Peyer's patch (tissue), 4 donors: Measurements from ENCODE around the gene UBE2E2. TPM values are rescaled to one million over a fixed set of nuclear protein-coding genes. Genes with fewer than 3 reads are reported as not detected.

Experiments
- DNase-seq, 3 donors: peaks; one replicate each; pipeline ENCODE4 v3.0.0-alpha.2; 2017 to 2019
- H3K27ac ChIP-seq, 4 donors: fragments of 200-600 bp; sonication (generic); one replicate each; pipeline ENCODE4 v1.5.1; 2016 to 2019
- H3K27me3 ChIP-seq, 2 donors: fragments of 200-600 bp; sonication (generic); one replicate each; pipeline ENCODE4 v1.5.1; 2019
- H3K36me3 ChIP-seq, 3 donors: fragments of 200-600 bp; sonication (generic); one replicate each; pipeline ENCODE4 v1.5.1; 2016 to 2019
- H3K4me1 ChIP-seq, 4 donors: fragments of 200-600 bp; sonication (generic); one replicate each; pipeline ENCODE4 v1.5.1; 2016 to 2019
- H3K4me3 ChIP-seq, 4 donors: fragments of 200-600 bp; sonication (generic); 1 replicate in 3 of 4; 2 replicates in 1 of 4; pipeline ENCODE4 v1.5.1; 2016 to 2019; ENCODE audit warnings: mild to moderate bottlenecking in 1 of 4
- H3K9me3 ChIP-seq, 4 donors: fragments of 200-600 bp; sonication (generic); one replicate each; pipeline ENCODE4 v1.5.1; 2016 to 2019; ENCODE audit warnings: mild to moderate bottlenecking in 1 of 4
- POLR2A ChIP-seq, 2 donors: fragments of 450-650 bp; IDR thresholded peaks; one replicate each; pipeline ENCODE4 v1.5.1; 2017; ENCODE audit warnings: antibody characterized with exemption in 2 of 2, mild to moderate bottlenecking in 2 of 2, moderate library complexity in 2 of 2
- total RNA-seq, 4 donors: library from RNA; depleted of rRNA; stranded (reverse); fragments of >200 nt; gene quantifications; one replicate each; pipeline ENCODE4 v1.1.0, GENCODE V29; 2016
- TF ChIP-seq, protein P1 (sequence below), 6 experiments: fragments of 450-650 bp in 4 of 6; fragments of 200-600 bp in 2 of 6; sonication (generic) in 1 of 6; IDR thresholded peaks; one replicate each; pipeline ENCODE4 v1.5.1; 2017 to 2019; ENCODE audit warnings: antibody characterized with exemption in 6 of 6, mild to moderate bottlenecking in 3 of 6, moderate library complexity in 1 of 6

UBE2E2 gene
- total RNA-seq, 4 donors from 2014 or later, result 0.70 to 37.1 (median 20.8) TPM

DNA sequence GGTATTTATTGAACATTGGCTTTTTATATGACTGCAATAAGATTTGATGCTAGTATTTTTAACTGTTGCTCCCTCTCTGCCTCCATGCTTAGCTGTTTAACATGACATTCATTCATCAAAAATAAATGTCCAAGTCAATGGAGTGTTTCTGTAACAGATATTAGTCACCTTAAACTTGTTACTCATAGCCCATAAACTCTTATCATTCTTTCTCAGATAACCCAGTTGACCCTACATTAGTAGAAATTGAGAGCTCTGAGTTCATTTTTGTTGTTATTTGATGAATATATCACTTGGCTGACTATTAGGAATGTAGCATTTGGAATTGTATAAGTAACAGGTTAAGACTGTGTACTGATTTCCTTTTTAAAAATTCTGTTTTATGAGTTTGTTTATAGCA, 201.1 kb downstream of the UBE2E2 start:
- Histone ChIP-seq H3K4me1 (peaks cover 0 to 3% (median 0%) of the 10 kb centered on the region in 4 donors), H3K27ac (no peak overlapping the region), H3K36me3 (no peaks in the 10 kb centered on the region), H3K9me3 (no peaks in the 10 kb centered on the region), H3K27me3 (no peaks in the 10 kb centered on the region), H3K4me3 (no peak overlapping the region)
- DNase-seq, result no peak
- TF ChIP-seq, protein P1, sequence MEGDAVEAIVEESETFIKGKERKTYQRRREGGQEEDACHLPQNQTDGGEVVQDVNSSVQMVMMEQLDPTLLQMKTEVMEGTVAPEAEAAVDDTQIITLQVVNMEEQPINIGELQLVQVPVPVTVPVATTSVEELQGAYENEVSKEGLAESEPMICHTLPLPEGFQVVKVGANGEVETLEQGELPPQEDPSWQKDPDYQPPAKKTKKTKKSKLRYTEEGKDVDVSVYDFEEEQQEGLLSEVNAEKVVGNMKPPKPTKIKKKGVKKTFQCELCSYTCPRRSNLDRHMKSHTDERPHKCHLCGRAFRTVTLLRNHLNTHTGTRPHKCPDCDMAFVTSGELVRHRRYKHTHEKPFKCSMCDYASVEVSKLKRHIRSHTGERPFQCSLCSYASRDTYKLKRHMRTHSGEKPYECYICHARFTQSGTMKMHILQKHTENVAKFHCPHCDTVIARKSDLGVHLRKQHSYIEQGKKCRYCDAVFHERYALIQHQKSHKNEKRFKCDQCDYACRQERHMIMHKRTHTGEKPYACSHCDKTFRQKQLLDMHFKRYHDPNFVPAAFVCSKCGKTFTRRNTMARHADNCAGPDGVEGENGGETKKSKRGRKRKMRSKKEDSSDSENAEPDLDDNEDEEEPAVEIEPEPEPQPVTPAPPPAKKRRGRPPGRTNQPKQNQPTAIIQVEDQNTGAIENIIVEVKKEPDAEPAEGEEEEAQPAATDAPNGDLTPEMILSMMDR (IDR thresholded peaks at IDR 0.05), result no peak
- no peak for TF ChIP-seq POLR2A (IDR thresholded peaks at IDR 0.05)

DNA sequence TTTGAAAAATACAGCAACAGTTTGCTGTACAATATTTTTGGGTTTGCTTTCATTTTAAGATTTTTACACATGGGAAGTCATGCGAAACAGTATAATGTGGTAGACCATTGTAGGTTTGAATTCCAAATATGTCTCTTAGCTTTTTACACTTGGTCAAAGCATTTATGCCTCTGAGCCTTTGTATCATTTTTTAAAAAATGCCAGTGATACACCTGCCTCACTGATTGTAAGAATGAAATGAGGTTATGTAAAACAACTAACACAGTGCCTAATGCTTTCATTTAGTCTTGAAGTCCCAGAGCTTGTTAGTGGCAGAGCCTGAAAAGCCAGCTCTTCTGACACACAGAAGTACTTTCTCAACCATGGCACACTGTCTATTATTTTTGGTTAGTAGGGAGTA, 202.0 kb downstream of the UBE2E2 start:
- no peak overlapping the region for H3K4me3 ChIP-seq
- no peaks in the 10 kb centered on the region for H3K27me3 ChIP-seq
- H3K4me1 ChIP-seq, result peaks cover 0 to 3% (median 0%) of the 10 kb centered on the region in 4 donors
- TF ChIP-seq, protein P1 (IDR thresholded peaks at IDR 0.05), result no peak
- no peak for TF ChIP-seq POLR2A (IDR thresholded peaks at IDR 0.05)
- no peak for DNase-seq
- no peaks in the 10 kb centered on the region for H3K36me3 ChIP-seq
- H3K9me3 ChIP-seq, result no peaks in the 10 kb centered on the region
- no peak overlapping the region for H3K27ac ChIP-seq

DNA sequence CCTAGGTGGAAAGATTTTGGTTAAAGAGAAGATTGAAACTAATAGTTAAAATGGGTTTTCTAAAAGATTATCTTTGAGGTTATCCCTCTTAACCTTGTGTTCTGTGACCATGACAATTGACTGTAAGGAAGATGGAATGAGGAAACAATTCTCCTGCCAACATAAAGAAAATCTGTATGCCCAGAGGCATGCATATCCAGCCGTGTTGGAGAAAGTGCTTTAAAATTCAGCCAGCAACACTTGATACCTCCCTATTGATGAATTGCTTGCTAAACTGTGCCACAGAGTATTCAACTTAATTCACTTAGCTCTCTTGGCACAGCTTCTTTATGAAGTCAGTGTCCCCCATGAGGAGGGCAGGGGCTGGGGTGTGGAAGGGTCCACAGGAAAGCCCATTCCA, 203.5 kb downstream of the UBE2E2 start:
- Histone ChIP-seq H3K4me1 (peaks cover 0 to 3% (median 0%) of the 10 kb centered on the region in 4 donors), H3K4me3 (no peak overlapping the region), H3K36me3 (no peaks in the 10 kb centered on the region), H3K27me3 (no peaks in the 10 kb centered on the region), H3K9me3 (no peaks in the 10 kb centered on the region), H3K27ac (no peak overlapping the region)
- no peak for DNase-seq
- TF ChIP-seq, protein P1 (IDR thresholded peaks at IDR 0.05), result no peak
- TF ChIP-seq POLR2A (IDR thresholded peaks at IDR 0.05), result no peak

DNA sequence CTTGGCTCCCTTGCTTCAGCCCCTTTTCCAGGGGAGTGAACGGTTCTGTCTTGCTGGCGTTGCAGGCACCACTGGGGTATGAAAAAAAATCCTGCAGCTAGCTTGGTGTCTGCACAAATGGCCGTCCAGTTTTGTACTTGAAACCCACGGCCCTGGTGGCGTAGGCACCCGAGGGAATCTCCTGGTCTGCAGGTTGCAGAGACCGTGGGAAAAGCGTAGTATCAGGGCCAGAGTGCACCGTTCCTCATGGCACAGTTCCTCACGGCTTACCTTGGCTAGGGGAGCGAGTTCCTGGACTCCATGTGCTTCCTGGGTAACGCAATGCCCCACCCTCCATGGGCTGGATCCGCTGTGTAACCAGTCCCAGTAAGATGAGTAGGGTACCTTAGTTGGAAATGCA, 214.9 kb downstream of the UBE2E2 start:
- Histone ChIP-seq H3K4me1 (peaks cover 0 to 4% (median 0%) of the 10 kb centered on the region in 4 donors), H3K9me3 (no peaks in the 10 kb centered on the region), H3K27me3 (no peaks in the 10 kb centered on the region), H3K4me3 (no peak overlapping the region), H3K27ac (no peak overlapping the region), H3K36me3 (no peaks in the 10 kb centered on the region)
- no peak for DNase-seq
- TF ChIP-seq, protein P1 (IDR thresholded peaks at IDR 0.05), result no peak
- no peak for TF ChIP-seq POLR2A (IDR thresholded peaks at IDR 0.05)

DNA sequence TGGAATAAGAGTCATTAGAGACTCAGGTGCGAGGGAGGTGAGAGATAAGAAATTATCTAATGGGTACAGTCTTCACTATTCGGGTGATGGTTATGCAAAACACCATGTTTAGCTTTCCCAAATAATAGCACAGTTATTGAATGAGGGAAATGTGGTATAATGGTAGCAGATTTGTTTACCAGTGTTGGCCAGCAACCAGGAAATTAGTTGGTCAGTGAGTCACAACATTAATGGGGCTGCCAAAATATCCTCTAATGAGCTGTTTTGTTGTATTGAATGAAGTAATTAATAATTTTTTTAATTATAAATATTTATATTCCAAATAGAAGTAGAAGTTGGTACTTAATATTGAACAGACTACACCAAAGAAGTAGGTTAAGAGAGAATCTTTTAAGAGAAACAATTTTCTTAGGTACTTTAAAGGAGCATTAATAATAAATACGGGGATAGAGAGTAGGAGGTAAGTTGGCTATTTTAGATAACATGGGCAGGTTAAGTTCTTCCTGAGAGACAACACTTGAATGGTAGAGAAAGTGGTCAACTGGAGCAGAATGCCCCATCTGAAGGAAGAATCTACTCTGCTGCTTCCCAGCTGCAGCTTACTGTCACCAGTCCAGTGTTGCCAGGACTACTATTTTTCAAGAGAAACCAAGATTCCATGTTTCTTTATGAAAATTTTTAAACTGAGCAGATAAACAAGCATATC, 218.8 kb downstream of the UBE2E2 start:
- peaks cover 0 to 12% (median 0%) of the 10 kb centered on the region in 4 donors for H3K4me1 ChIP-seq
- no peaks in the 10 kb centered on the region for H3K27me3 ChIP-seq
- no peak for TF ChIP-seq POLR2A (IDR thresholded peaks at IDR 0.05)
- TF ChIP-seq, protein P1 (IDR thresholded peaks at IDR 0.05), result no peak
- no peak overlapping the region for H3K4me3 ChIP-seq
- H3K9me3 ChIP-seq, result no peaks in the 10 kb centered on the region
- no peak overlapping the region for H3K27ac ChIP-seq
- no peaks in the 10 kb centered on the region for H3K36me3 ChIP-seq
- DNase-seq, result no peak
